HepG2 (cell line): ENCODE results near the gene RAB8A. TPM values are rescaled to one million over a fixed set of nuclear protein-coding genes. Genes with fewer than 3 reads are reported as not detected.

Experiments used
- CEBPG ChIP-seq: IDR thresholded peaks from 2 replicates; pipeline ENCODE4 v1.6.1; 2016
- CEBPZ ChIP-seq: IDR thresholded peaks from 2 replicates; pipeline ENCODE4 v1.6.1; 2012; ENCODE audit warnings: low read length, improper control_type of control experiment
- CSRNP2 ChIP-seq: sonication (generic); formaldehyde crosslinking; conservative IDR thresholded peaks from 2 replicates; pipeline ENCODE4 v1.8.0; 2022; ENCODE audit warnings: low read depth, missing genetic modification reagents
- ELF1 ChIP-seq: sonication (generic); formaldehyde crosslinking; IDR thresholded peaks from 2 replicates; pipeline ENCODE4 v1.4.0; 2020; ENCODE audit warnings: missing genetic modification reagents
- GATAD2A ChIP-seq: IDR thresholded peaks from 2 replicates; pipeline ENCODE4 v1.6.1; 2016
- HIC2 ChIP-seq: sonication (generic); formaldehyde crosslinking; IDR thresholded peaks from 2 replicates; pipeline ENCODE4 v1.9.0; 2022; ENCODE audit warnings: low read depth, missing genetic modification reagents
- HMGXB4 ChIP-seq, 2 experiments: sonication (generic) in 1 of 2; formaldehyde crosslinking in 1 of 2; IDR thresholded peaks; 2 replicates each; pipeline versions ENCODE4 v1.4.0 to v1.6.1; 2018 to 2020; ENCODE audit warnings: missing genetic modification reagents in 2 of 2, borderline replicate concordance in 1 of 2, low read depth in 1 of 2, mild to moderate bottlenecking in 1 of 2, missing biosample characterization in 1 of 2
- HNRNPL ChIP-seq: fragments of 200-400 bp; formaldehyde crosslinking; IDR thresholded peaks from 2 replicates; pipeline ENCODE4 v1.6.1; 2017; ENCODE audit warnings: mild to moderate bottlenecking, low read depth, low read length
- HOXA3 ChIP-seq: sonication (generic); formaldehyde crosslinking; IDR thresholded peaks from 2 replicates; pipeline ENCODE4 v1.5.0; 2020; ENCODE audit warnings: missing genetic modification reagents
- KLF15 ChIP-seq: sonication (generic); formaldehyde crosslinking; IDR thresholded peaks from 2 replicates; pipeline ENCODE4 v1.8.1; 2023; ENCODE audit warnings: borderline replicate concordance, mild to moderate bottlenecking, inconsistent platforms, missing genetic modification reagents, mixed read lengths
- PHB2 ChIP-seq: fragments of 450-650 bp; IDR thresholded peaks from 2 replicates; pipeline ENCODE4 v1.6.1; 2018; ENCODE audit not compliant: partially characterized antibody
- RELA ChIP-seq: sonication (generic); formaldehyde crosslinking; IDR thresholded peaks from 2 replicates; pipeline ENCODE4 v1.4.0; 2020; ENCODE audit warnings: missing genetic modification reagents
- SMC3 ChIP-seq: IDR thresholded peaks from 2 replicates; pipeline ENCODE4 v1.6.1; 2011; ENCODE audit warnings: low read length, improper control_type of control experiment
- SP5 ChIP-seq: IDR thresholded peaks from 2 replicates; pipeline ENCODE4 v1.6.1; 2016; ENCODE audit warnings: low read depth, borderline replicate concordance
- TBX3 ChIP-seq: fragments of 450-650 bp; IDR thresholded peaks from 2 replicates; pipeline ENCODE4 v1.6.1; 2017; ENCODE audit warnings: antibody characterized with exemption, mild to moderate bottlenecking, inconsistent platforms, borderline replicate concordance
- THAP9 ChIP-seq: sonication (generic); formaldehyde crosslinking; IDR thresholded peaks from 2 replicates; pipeline ENCODE4; 2020; ENCODE audit warnings: missing genetic modification reagents, mild to moderate bottlenecking, borderline replicate concordance
- polyA plus RNA-seq, 8 experiments: library from polyadenylated mRNA; depleted of rRNA in 3 of 8; stranded (reverse) in 7 of 8; unstranded in 1 of 8; fragments of >200 nt; fragmentation: Illumina TruSeq in 4 of 8; extraction: Trizol in 4 of 8; gene quantifications; 2 replicates each; pipeline versions ENCODE4 v1.2.1 to v1.2.3, GENCODE V29; 2011 to 2016; ENCODE audit warnings: low read depth in 4 of 8, missing spikeins in 1 of 8, mixed read lengths in 1 of 8; ENCODE audit not compliant: insufficient read depth in 1 of 8
- total RNA-seq, 5 experiments: library from RNA; depleted of rRNA; stranded (reverse); fragments of >200 nt; fragmentation: Illumina TruSeq; extraction: Trizol; gene quantifications; 2 replicates each; pipeline ENCODE4 v1.2.3, GENCODE V29; 2016; ENCODE audit warnings: low read depth in 1 of 5

RAB8A gene
- total and polyA plus RNA-seq, 2 of the 13 experiments (the other 11 are each of a cell fraction or from before 2014, with no cell fraction given) = 36.7 to 45.0 TPM

GRCh38 chr19:16089010-16089846 lies 22.5 kb upstream of the RAB8A start (continued):
- TF ChIP-seq HNRNPL (no peak), PHB2 (no peak), TBX3 (no peak), HMGXB4 (CRISPR knock-in tag; IDR thresholded peaks at IDR 0.05; ENCODE audit: borderline replicate concordance in 1 of 2, low read depth in 1 of 2) (no peak), CEBPG (CRISPR knock-in tag) (no peak), SMC3 (no peak), THAP9 (CRISPR knock-in tag) (no peak), HOXA3 (CRISPR knock-in tag) (peak; percentile 42; the same call in 1 of the 2 replicates), GATAD2A (peak; percentile 44; the same call in 1 of the 2 replicates), RELA (no peak), ELF1 (CRISPR knock-in tag) (peak; percentile 50; the same call in 1 of the 2 replicates), SP5 (peak; percentile 62; the same call in 1 of the 2 replicates), CEBPZ (no peak), CSRNP2 (CRISPR knock-in tag) (no peak), KLF15 (CRISPR knock-in tag) (no peak), HIC2 (CRISPR knock-in tag) (no peak)
